Measurements from ENCODE around the gene KRT6B. TPM values are rescaled to one million over a fixed set of nuclear protein-coding genes. Genes with fewer than 3 reads are reported as not detected.

Gene KRT6B
- total and polyA plus RNA-seq, 2 donors (not counting 3 experiments of a cell fraction or from before 2014, with no cell fraction given) = 0.03 TPM; not detected in 1

DNA sequence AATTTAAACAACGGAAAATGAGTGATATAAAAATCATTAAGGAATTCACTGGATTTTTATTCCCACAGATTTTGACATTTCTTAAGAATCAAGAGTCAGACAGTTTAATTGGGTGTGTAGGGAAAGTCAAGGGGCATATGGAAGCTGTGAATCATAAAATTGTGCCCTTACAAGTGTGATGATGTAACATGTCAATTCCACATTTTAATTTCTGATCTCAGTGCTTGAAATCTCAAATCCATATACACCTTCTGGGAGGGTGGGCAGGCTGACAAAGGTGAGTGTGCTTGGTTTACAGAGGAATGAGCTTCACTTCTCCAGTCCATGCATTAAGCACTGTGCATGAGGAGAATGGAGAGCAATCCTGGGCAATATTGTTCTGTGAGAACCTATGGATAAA, 42.2 kb upstream of the KRT6B start:
- TF ChIP-seq, protein P1, sequence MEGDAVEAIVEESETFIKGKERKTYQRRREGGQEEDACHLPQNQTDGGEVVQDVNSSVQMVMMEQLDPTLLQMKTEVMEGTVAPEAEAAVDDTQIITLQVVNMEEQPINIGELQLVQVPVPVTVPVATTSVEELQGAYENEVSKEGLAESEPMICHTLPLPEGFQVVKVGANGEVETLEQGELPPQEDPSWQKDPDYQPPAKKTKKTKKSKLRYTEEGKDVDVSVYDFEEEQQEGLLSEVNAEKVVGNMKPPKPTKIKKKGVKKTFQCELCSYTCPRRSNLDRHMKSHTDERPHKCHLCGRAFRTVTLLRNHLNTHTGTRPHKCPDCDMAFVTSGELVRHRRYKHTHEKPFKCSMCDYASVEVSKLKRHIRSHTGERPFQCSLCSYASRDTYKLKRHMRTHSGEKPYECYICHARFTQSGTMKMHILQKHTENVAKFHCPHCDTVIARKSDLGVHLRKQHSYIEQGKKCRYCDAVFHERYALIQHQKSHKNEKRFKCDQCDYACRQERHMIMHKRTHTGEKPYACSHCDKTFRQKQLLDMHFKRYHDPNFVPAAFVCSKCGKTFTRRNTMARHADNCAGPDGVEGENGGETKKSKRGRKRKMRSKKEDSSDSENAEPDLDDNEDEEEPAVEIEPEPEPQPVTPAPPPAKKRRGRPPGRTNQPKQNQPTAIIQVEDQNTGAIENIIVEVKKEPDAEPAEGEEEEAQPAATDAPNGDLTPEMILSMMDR (IDR thresholded peaks at IDR 0.05; ENCODE audit: extremely low read depth in 1 of 2, insufficient read depth in 1 of 2, low read depth in 1 of 2, low read length in 2 of 2) = no peak
- TF ChIP-seq FOS (IDR thresholded peaks at IDR 0.05; ENCODE audit: borderline replicate concordance, insufficient read depth, low read length) (no peak), POLR2A (IDR thresholded peaks at IDR 0.05; ENCODE audit: low read depth, low read length) (no peak), EZH2 (IDR thresholded peaks at IDR 0.05; ENCODE audit: borderline replicate concordance, low read depth, low read length, severe bottlenecking) (no peak), MYC (IDR thresholded peaks at IDR 0.05; ENCODE audit: low read depth, low read length) (no peak), POLR2AphosphoS5 (IDR thresholded peaks at IDR 0.05; ENCODE audit: insufficient read depth, low read depth, low read length) (no peak), JUN (IDR thresholded peaks at IDR 0.05; ENCODE audit: borderline replicate concordance, insufficient read depth, insufficient read length, low read depth) (no peak), GATA2 (IDR thresholded peaks at IDR 0.05; ENCODE audit: insufficient read depth, insufficient read length, low read depth, low read length) (no peak)
- TF ChIP-seq, protein P2, sequence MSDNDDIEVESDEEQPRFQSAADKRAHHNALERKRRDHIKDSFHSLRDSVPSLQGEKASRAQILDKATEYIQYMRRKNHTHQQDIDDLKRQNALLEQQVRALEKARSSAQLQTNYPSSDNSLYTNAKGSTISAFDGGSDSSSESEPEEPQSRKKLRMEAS (IDR thresholded peaks at IDR 0.05; ENCODE audit: insufficient read depth, insufficient read length) = no peak
- POLR2A ChIA-PET = no interaction called here
- FAIRE-seq (no peak), DNase-seq (ENCODE audit: low read depth, low spot score) (no peak)
- no peaks in the 10 kb centered on the region for H3K36me3 ChIP-seq (ENCODE audit: control insufficient read depth in 2 of 2, extremely low read depth in 1 of 2, insufficient read depth in 2 of 2, low read length in 2 of 2)
- H2AFZ ChIP-seq (ENCODE audit: low read depth, low read length) = no peak overlapping the region
- no peaks in the 10 kb centered on the region for H3K9me3 ChIP-seq (replicated peaks; ENCODE audit: control insufficient read depth, insufficient read depth, low read length)
- H4K20me1 ChIP-seq (replicated peaks; ENCODE audit: control insufficient read depth, extremely low read depth, insufficient read depth, low read length) = no peaks in the 10 kb centered on the region
- intact Hi-C loops (cut with micrococcal nuclease) (no loop called here), dilution Hi-C loops (cut with MboI; ENCODE audit: extremely low pct_ligation_motif_present, low sequenced_read_pairs) (no loop called here)
- no peaks in the 10 kb centered on the region for H3K9me1 ChIP-seq (replicated peaks; ENCODE audit: control insufficient read depth, extremely low read depth, insufficient read depth, low read length)
- no peak overlapping the region for H3K9ac ChIP-seq (replicated peaks; ENCODE audit: extremely low read depth, insufficient read depth, low read length)
- no peak overlapping the region for H3K4me2 ChIP-seq (ENCODE audit: insufficient read depth, low read length)
- H3K4me1 ChIP-seq (ENCODE audit: control insufficient read depth, extremely low read depth, insufficient read depth, low read length) = no peaks in the 10 kb centered on the region
- H3K27me3 ChIP-seq (ENCODE audit: control insufficient read depth in 2 of 2, insufficient read depth in 2 of 2, low read length in 2 of 2) = peaks cover 6 to 10% of the 10 kb centered on the region in 2 experiments
- CTCF ChIA-PET = interaction anchor here (1.2 to 2.3 kb wide), 2 partner anchors 10 to 377 kb away, joined by 3 to 6 read pairs; no protein-coding TSS in a partner anchor
- H3K4me3 ChIP-seq (replicated peaks in 1 of 3; ENCODE audit: insufficient read depth in 1 of 3, low read depth in 1 of 3, low read length in 3 of 3) = no peak overlapping the region
- no TSS peak for BruUV-seq (replicated peaks)
- H3K27ac ChIP-seq (ENCODE audit: insufficient read depth, low read depth, low read length) = no peak overlapping the region
- no peaks in the 10 kb centered on the region for H3K79me2 ChIP-seq (ENCODE audit: control insufficient read depth, insufficient read depth, low read length)
